SU-DHL-6 (cell line): ENCODE data around the gene PSMC3IP.

Experiments used
- H2AFZ ChIP-seq: fragments of 200-600 bp; sonication (generic); 2 replicates; pipeline ENCODE4 v1.6.1; 2014; ENCODE audit warnings: low read depth, mild to moderate bottlenecking, moderate library complexity, mixed read lengths, antibody characterized with exemption, low read length; ENCODE audit not compliant: severe bottlenecking
- H3F3A ChIP-seq: fragments of 200-600 bp; shearing (Covaris generic); 2 replicates; pipeline ENCODE4 v1.6.0; 2016; ENCODE audit warnings: antibody characterized with exemption, mild to moderate bottlenecking; ENCODE audit not compliant: insufficient read depth
- H3K27ac ChIP-seq: fragments of 200-600 bp; sonication (generic); 2 replicates; pipeline ENCODE4 v1.5.1; 2016; ENCODE audit warnings: low read depth, mild to moderate bottlenecking, low read length, moderate library complexity, mixed read lengths
- H3K27me3 ChIP-seq: fragments of 200-600 bp; sonication (generic), shearing (Covaris generic); 2 replicates; pipeline ENCODE4 v1.6.0; 2014; ENCODE audit warnings: mild to moderate bottlenecking, low read length
- H3K36me3 ChIP-seq: fragments of 200-600 bp; sonication (generic); 2 replicates; pipeline ENCODE4 v1.6.1; 2014; ENCODE audit warnings: mild to moderate bottlenecking, low read length, mixed read lengths
- H3K4me2 ChIP-seq: fragments of 300-600, 200-600 bp; shearing (Covaris generic), sonication (generic); 2 replicates; pipeline ENCODE4 v1.6.0; 2014; ENCODE audit warnings: low read length, low read depth, mild to moderate bottlenecking; ENCODE audit not compliant: poor library complexity, severe bottlenecking
- H3K4me3 ChIP-seq: fragments of 200-600 bp; sonication (generic); 2 replicates; pipeline ENCODE4 v1.5.1; 2014; ENCODE audit warnings: antibody characterized with exemption, low read length, mild to moderate bottlenecking, mixed read lengths; ENCODE audit not compliant: insufficient read depth, poor library complexity, severe bottlenecking
- H3K79me2 ChIP-seq: fragments of 200-600 bp; sonication (generic); 2 replicates; pipeline ENCODE4 v1.6.1; 2014; ENCODE audit warnings: mild to moderate bottlenecking, low read length, moderate library complexity; ENCODE audit not compliant: insufficient read depth
- H3K9ac ChIP-seq: fragments of 200-600 bp; sonication (generic); 2 replicates; pipeline ENCODE4 v1.7.0; 2014; ENCODE audit warnings: mild to moderate bottlenecking, low read length
- H3K9me2 ChIP-seq: fragments of 200-600 bp; sonication (generic); replicated peaks from 2 replicates; pipeline ENCODE4 v1.6.1; 2014; ENCODE audit warnings: low read length; ENCODE audit not compliant: insufficient read depth
- H3K9me3 ChIP-seq: fragments of 200-600 bp; sonication (generic); 2 replicates; pipeline ENCODE4 v1.6.1; 2014; ENCODE audit warnings: low read length, mixed read lengths; ENCODE audit not compliant: insufficient read depth
- H4K20me1 ChIP-seq: fragments of 200-600 bp; sonication (generic); 2 replicates; pipeline ENCODE4 v1.6.1; 2014; ENCODE audit warnings: low read depth, mild to moderate bottlenecking, antibody characterized with exemption, low read length, moderate library complexity, mixed read lengths
- CTCF ChIP-seq: fragments of 200-600 bp; sonication (generic); IDR thresholded peaks from one replicate; pipeline ENCODE4 v1.5.1; 2017; ENCODE audit warnings: antibody characterized with exemption, mild to moderate bottlenecking, low read length, moderate library complexity; ENCODE audit not compliant: insufficient read depth, poor library complexity, severe bottlenecking
- EZH2phosphoT487 ChIP-seq: fragments of 200-600 bp; sonication (generic), shearing (Covaris generic); conservative IDR thresholded peaks from 2 replicates; pipeline ENCODE4 v1.6.1; 2018; ENCODE audit warnings: mild to moderate bottlenecking, antibody characterized with exemption, low read length, moderate library complexity, mixed read lengths

The PSMC3IP gene

GRCh38 chr17:42566883-42567573 lies 10.5 kb downstream of the PSMC3IP start, which contains the start of gene MLX:
Gene MLX, plus strand, starts transcription at chr17:42567100. Its CDS starts 25 bp downstream, at chr17:42567125.
- Histone ChIP-seq H3K36me3 (peaks cover 7% of the 10 kb centered on the region; the same call in 1 of the 2 replicates), H3K79me2 (peaks cover 35% of the 10 kb centered on the region)

GRCh38 chr17:42566215-42566882 lies 11.2 kb downstream of the PSMC3IP start:
- Histone ChIP-seq H3F3A (0 out of 2 replicates have a peak, but pooled peaks cover 5% of the 10 kb centered on the region), H3K9me2 (no peaks in the 10 kb centered on the region), H4K20me1 (no peaks in the 10 kb centered on the region), H3K79me2 (peaks cover 40% of the 10 kb centered on the region), H3K27ac (peak overlapping the region; percentile 25), H3K36me3 (0 out of 2 replicates have a peak, but pooled peaks cover under 1% of the 10 kb centered on the region), H3K9me3 (no peaks in the 10 kb centered on the region), H3K4me2 (peak overlapping the region; percentile 86), H3K4me3 (peak overlapping the region; percentile 79), H3K9ac (peak overlapping the region; percentile 78), H3K27me3 (no peaks in the 10 kb centered on the region), H2AFZ (no peak overlapping the region)
- TF ChIP-seq EZH2phosphoT487 (no peak), CTCF (no peak)

More at GRCh38 chr17:42566883-42567573, 10.5 kb downstream of the PSMC3IP start, which contains the start of gene MLX:
- peak within 1 kb of the TSS; percentile 69 for H3K27ac ChIP-seq
- no peaks in the 10 kb centered on the region for H3K27me3 ChIP-seq
- H2AFZ ChIP-seq, result no peak within 1 kb of the TSS
- H4K20me1 ChIP-seq, result no peaks in the 10 kb centered on the region
- no peak for TF ChIP-seq EZH2phosphoT487
- TF ChIP-seq CTCF, result no peak
- H3K9me2 ChIP-seq, result no peaks in the 10 kb centered on the region
- peak within 1 kb of the TSS; percentile 86 for H3K4me2 ChIP-seq
- H3K9ac ChIP-seq, result peak within 1 kb of the TSS; percentile 78
- 0 out of 2 replicates have a peak, but pooled peaks cover 5% of the 10 kb centered on the region for H3F3A ChIP-seq
- peak within 1 kb of the TSS; percentile 79 for H3K4me3 ChIP-seq
- H3K9me3 ChIP-seq, result no peaks in the 10 kb centered on the region

- Histone ChIP-seq H3K27ac (peak overlapping the region; percentile 25; the same call in 1 of the 2 replicates), H3K4me2 (no peak overlapping the region), H3K36me3 (no peaks in the 10 kb centered on the region), H2AFZ (no peak overlapping the region), H3K79me2 (peaks cover 41% of the 10 kb centered on the region), H3K9me2 (no peaks in the 10 kb centered on the region), H3F3A (peaks cover 5% of the 10 kb centered on the region; the same call in 1 of the 2 replicates), H3K27me3 (no peaks in the 10 kb centered on the region), H4K20me1 (no peaks in the 10 kb centered on the region), H3K9ac (no peak overlapping the region), H3K9me3 (no peaks in the 10 kb centered on the region), H3K4me3 (no peak overlapping the region)
- TF ChIP-seq EZH2phosphoT487, result no peak
- no peak for TF ChIP-seq CTCF
Observed at GRCh38 chr17:42565523-42566214, 11.9 kb downstream of the PSMC3IP start.
